IPS DF 4.7 (cell line): ENCODE results near the gene MIEF1.
"Not testable (repeated sequence)": the region's sequence is repeated elsewhere in the genome, so short reads cannot be mapped to it uniquely, and the experiment has no call there.

Experiments
- DNase-seq: peaks from one replicate; pipeline ENCODE4 v3.0.0-alpha.2; 2013; ENCODE audit warnings: low spot score; ENCODE audit errors: extremely low read depth

The MIEF1 gene

GRCh38 chr22:39512026-39512425 is 9.9 kb downstream of the MIEF1 start:
- DNase-seq = no peak

- DNase-seq = no peak
Observed at GRCh38 chr22:39513791-39514190, 11.7 kb downstream of the MIEF1 start.

GRCh38 chr22:39514373-39514973 is 12.4 kb downstream of the MIEF1 start:
- no peak for DNase-seq

GRCh38 chr22:39515266-39516050 is 13.4 kb downstream of the MIEF1 start:
- DNase-seq = no peak

- DNase-seq = no peak
Observed at GRCh38 chr22:39517470-39517869, 15.4 kb downstream of the MIEF1 start.

GRCh38 chr22:39518144-39518786 is 16.2 kb downstream of the MIEF1 start:
- DNase-seq = no peak

- DNase-seq = no peak
Observed at GRCh38 chr22:39518996-39519680, 17.0 kb downstream of the MIEF1 start.

GRCh38 chr22:39519681-39520225 is 17.7 kb downstream of the MIEF1 start:
- no peak for DNase-seq

GRCh38 chr22:39520226-39521105 is 18.4 kb downstream of the MIEF1 start, which contains the start of gene ATF4:
TSS of gene ATF4 (plus strand) at chr22:39520562. CDS start at chr22:39521446, 884 bp downstream.
- no peak for DNase-seq

- DNase-seq = not testable (repeated sequence)
Observed at GRCh38 chr22:39521106-39521885, 19.2 kb downstream of the MIEF1 start.

- not testable (repeated sequence) for DNase-seq
Observed at GRCh38 chr22:39522091-39522490, 20.0 kb downstream of the MIEF1 start.

GRCh38 chr22:39522567-39523300 is 20.6 kb downstream of the MIEF1 start:
- DNase-seq = no peak

- no peak for DNase-seq
Observed at GRCh38 chr22:39524089-39524752, 22.1 kb downstream of the MIEF1 start.

- no peak for DNase-seq
Observed at GRCh38 chr22:39524753-39525657, 22.9 kb downstream of the MIEF1 start.

- DNase-seq = no peak
Observed at GRCh38 chr22:39525658-39525975, 23.5 kb downstream of the MIEF1 start.

GRCh38 chr22:39526736-39527171 is 24.7 kb downstream of the MIEF1 start:
- DNase-seq = no peak

GRCh38 chr22:39527481-39527961 is 25.4 kb downstream of the MIEF1 start:
- no peak for DNase-seq
